Activated naive CD4-positive, alpha-beta T cell treated with anti-CD3 and anti-CD28 coated beads for 36 hours (primary cell): Measurements from ENCODE around the gene RBFOX1. TPM values are rescaled to one million over a fixed set of nuclear protein-coding genes. Genes with fewer than 3 reads are reported as not detected.

ENCODE experiments used
- CTCF ChIA-PET: fragments of 350-600 bp; sonication (Branson Sonifier 250); formaldehyde crosslinking; loops from one replicate; lab custom pipeline; 2021; ENCODE audit warnings: antibody characterized with exemption; lab: Charles Lee
- DNase-seq: peaks from one replicate; pipeline ENCODE4 v3.0.0-alpha.2; 2020
- H3K27ac Mint-ChIP-seq: one replicate; pipeline ENCODE4 v1.8.0; 2021; ENCODE audit warnings: mild to moderate bottlenecking, mixed read lengths
- H3K27me3 Mint-ChIP-seq: one replicate; pipeline ENCODE4 v1.8.0; 2021; ENCODE audit warnings: low read depth, mixed read lengths
- H3K36me3 Mint-ChIP-seq: one replicate; pipeline ENCODE4 v1.8.0; 2021; ENCODE audit warnings: low read depth, mixed read lengths
- H3K4me1 Mint-ChIP-seq: one replicate; pipeline ENCODE4 v1.8.0; 2021; ENCODE audit warnings: low read depth, mixed read lengths
- H3K4me3 Mint-ChIP-seq: one replicate; pipeline ENCODE4 v1.8.0; 2021; ENCODE audit warnings: mild to moderate bottlenecking, moderate library complexity, mixed read lengths
- H3K9me3 Mint-ChIP-seq: one replicate; pipeline ENCODE4 v1.8.0; 2021; ENCODE audit warnings: mixed read lengths
- intact Hi-C: fragments of 100-400 bp; cut with micrococcal nuclease; formaldehyde crosslinking; loops from one replicate; pipeline ENCODE4 v1.15.1; 2023
- total RNA-seq, 2 experiments: library from RNA; stranded (reverse); gene quantifications; one replicate each; pipeline ENCODE4 v1.2.3, GENCODE V29; 2021

Gene RBFOX1
- total RNA-seq, 2 experiments from 2014 or later, result not detected

DNA sequence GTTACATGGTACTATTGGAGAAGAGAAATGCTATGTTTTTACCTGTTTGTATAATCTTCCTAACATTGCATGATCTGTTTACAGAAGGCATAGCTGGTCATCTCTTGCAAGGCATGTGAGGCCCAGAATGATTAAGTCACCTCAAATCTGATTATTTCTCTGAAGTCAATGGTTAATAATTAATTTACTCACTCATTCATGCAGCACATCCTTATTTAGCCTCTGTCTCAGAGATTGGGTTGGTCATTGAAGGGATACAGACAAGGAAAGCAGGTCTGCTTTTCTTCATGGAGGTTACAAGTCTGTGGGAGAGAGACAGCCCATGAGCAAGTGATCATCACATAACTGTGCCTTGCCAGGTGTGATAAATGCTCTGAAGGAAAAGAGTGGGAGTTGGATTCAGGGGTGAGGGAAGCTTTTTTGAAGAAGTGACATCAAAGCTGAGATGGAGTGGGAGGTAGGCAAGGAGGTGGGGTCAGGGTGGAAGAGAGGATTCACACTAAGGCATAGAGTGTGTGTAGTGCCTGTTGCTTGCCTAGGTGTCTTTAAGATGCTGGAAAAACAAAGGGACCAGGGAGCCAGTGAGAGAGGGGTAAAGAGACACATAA, 16.3 kb upstream of the RBFOX1 start:
- CTCF ChIA-PET, result no interaction called here
- H3K27ac Mint-ChIP-seq, result no peak overlapping the region
- intact Hi-C loops, result no loop called here
- H3K4me1 Mint-ChIP-seq, result no peaks in the 10 kb centered on the region
- peaks cover 10% of the 10 kb centered on the region for H3K9me3 Mint-ChIP-seq
- H3K27me3 Mint-ChIP-seq, result no peaks in the 10 kb centered on the region
- H3K4me3 Mint-ChIP-seq, result no peak overlapping the region
- no peak for DNase-seq
- no peaks in the 10 kb centered on the region for H3K36me3 Mint-ChIP-seq

- Mint-ChIP-seq H3K4me1 (no peaks in the 10 kb centered on the region), H3K36me3 (no peaks in the 10 kb centered on the region), H3K4me3 (no peak overlapping the region), H3K27ac (no peak overlapping the region), H3K9me3 (peaks cover 10% of the 10 kb centered on the region), H3K27me3 (no peaks in the 10 kb centered on the region)
- intact Hi-C loops, result no loop called here
- CTCF ChIA-PET, result interaction anchor here (0.7 kb wide), 1 partner anchor 596 kb away, joined by 3 read pairs; no protein-coding TSS in a partner anchor
- DNase-seq, result no peak
These were observed 14.7 kb upstream of the RBFOX1 start for GRCh38 chr16:7317982-7318381.

DNA sequence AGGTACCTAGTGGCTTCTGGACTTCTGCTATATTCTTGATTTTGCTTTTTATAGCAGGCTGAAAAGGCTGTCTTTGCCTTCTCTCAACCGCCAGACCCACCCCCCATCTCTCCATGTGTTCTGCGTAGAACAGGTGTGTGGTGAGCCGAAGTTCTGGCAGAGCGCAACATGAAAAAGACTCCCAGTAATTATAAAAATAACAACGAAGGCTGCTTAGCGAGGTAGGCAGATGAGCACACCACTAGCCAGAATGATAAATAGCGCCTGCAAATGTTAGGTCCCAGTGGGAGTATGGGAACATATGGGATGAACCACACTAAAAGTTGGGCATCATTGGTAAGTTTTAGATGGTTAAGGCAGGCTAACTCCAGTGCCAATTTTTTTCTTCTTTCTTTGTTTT, 14.0 kb upstream of the RBFOX1 start:
- intact Hi-C loops, result no loop called here
- H3K4me1 Mint-ChIP-seq, result no peaks in the 10 kb centered on the region
- CTCF ChIA-PET, result no interaction called here
- DNase-seq, result no peak
- peaks cover 13% of the 10 kb centered on the region for H3K9me3 Mint-ChIP-seq
- no peak overlapping the region for H3K4me3 Mint-ChIP-seq
- no peaks in the 10 kb centered on the region for H3K27me3 Mint-ChIP-seq
- H3K27ac Mint-ChIP-seq, result no peak overlapping the region
- no peaks in the 10 kb centered on the region for H3K36me3 Mint-ChIP-seq

GRCh38 chr16:7319514-7319913, 13.1 kb upstream of the RBFOX1 start:
- no peaks in the 10 kb centered on the region for H3K27me3 Mint-ChIP-seq

DNA sequence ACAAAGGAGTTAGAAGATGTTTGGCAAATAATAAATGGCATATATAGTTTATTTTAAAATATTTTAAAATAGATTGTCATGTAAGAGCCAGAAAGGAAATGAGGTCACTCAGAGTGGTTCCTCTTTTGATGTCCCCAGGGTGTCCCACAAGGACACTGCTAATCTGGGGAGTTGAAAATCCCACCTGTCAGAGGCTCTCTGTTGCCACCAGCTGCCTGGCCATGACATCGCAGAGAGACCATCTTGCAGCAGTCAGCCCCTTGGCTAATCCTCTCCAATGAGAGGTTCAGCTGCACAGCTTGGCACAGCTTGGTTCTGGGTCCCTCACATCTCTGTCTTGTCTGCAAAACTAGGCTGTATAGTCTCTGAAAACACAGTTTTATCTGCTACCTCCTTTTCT, 11.0 kb upstream of the RBFOX1 start:
- no peak overlapping the region for H3K27ac Mint-ChIP-seq
- no peak overlapping the region for H3K4me3 Mint-ChIP-seq
- H3K9me3 Mint-ChIP-seq, result peaks cover 21% of the 10 kb centered on the region
- no peak for DNase-seq
- H3K27me3 Mint-ChIP-seq, result no peaks in the 10 kb centered on the region
- no peaks in the 10 kb centered on the region for H3K36me3 Mint-ChIP-seq
- CTCF ChIA-PET, result no interaction called here
- intact Hi-C loops, result no loop called here
- H3K4me1 Mint-ChIP-seq, result no peaks in the 10 kb centered on the region

More at GRCh38 chr16:7319514-7319913, 13.1 kb upstream of the RBFOX1 start:
- Mint-ChIP-seq H3K9me3 (peaks cover 17% of the 10 kb centered on the region), H3K27ac (no peak overlapping the region), H3K36me3 (no peaks in the 10 kb centered on the region), H3K4me1 (no peaks in the 10 kb centered on the region), H3K4me3 (no peak overlapping the region)
- intact Hi-C loops, result no loop called here
- CTCF ChIA-PET, result no interaction called here
- no peak for DNase-seq

DNA sequence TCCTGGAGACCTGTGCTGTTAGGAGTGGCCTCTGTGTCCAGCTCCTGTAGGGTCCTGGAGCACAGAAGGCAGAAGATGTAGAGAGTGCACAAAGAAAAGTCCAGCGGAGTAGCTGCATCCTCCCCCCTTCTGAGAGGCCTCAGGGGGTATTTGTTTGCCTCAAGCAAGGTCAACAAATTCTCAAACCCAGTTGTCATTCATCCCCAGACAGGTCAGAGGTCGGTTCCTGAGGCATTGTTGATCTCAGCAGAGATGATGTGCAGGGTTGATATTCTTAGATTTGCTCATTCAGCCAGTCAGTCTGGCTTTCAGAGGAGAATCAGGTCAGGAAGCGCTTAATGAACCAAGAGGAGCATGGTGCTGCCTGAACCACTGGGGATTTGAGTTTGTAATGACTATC, 8.3 kb upstream of the RBFOX1 start:
- H3K9me3 Mint-ChIP-seq, result peaks cover 21% of the 10 kb centered on the region
- H3K27me3 Mint-ChIP-seq, result no peaks in the 10 kb centered on the region
- intact Hi-C loops, result no loop called here
- DNase-seq, result no peak
- H3K27ac Mint-ChIP-seq, result no peak overlapping the region
- H3K36me3 Mint-ChIP-seq, result no peaks in the 10 kb centered on the region
- no peaks in the 10 kb centered on the region for H3K4me1 Mint-ChIP-seq
- H3K4me3 Mint-ChIP-seq, result no peak overlapping the region
- CTCF ChIA-PET, result no interaction called here

DNA sequence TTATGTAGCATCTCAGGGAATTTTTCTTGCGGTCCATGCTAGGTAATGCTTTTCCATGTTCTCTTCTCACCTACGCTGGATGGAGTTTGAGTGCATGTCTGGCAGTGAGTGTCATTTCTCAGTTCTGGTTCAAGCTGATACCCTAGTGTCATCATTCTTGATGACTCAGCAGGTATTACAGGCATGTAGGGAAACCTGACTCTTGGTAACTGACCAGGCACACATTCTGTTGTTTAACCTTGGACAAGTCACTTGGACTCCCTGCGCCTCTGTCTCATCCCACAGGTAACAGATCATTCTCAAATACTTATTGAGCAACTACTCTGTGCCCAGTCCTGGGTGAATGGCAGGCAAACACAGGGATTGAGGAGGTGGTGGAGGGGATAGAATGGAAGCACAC, 6.8 kb upstream of the RBFOX1 start:
- intact Hi-C loops, result no loop called here
- Mint-ChIP-seq H3K27ac (no peak overlapping the region), H3K27me3 (no peaks in the 10 kb centered on the region), H3K4me1 (no peaks in the 10 kb centered on the region), H3K4me3 (no peak overlapping the region), H3K36me3 (no peaks in the 10 kb centered on the region), H3K9me3 (peaks cover 15% of the 10 kb centered on the region)
- CTCF ChIA-PET, result no interaction called here
- no peak for DNase-seq

DNA sequence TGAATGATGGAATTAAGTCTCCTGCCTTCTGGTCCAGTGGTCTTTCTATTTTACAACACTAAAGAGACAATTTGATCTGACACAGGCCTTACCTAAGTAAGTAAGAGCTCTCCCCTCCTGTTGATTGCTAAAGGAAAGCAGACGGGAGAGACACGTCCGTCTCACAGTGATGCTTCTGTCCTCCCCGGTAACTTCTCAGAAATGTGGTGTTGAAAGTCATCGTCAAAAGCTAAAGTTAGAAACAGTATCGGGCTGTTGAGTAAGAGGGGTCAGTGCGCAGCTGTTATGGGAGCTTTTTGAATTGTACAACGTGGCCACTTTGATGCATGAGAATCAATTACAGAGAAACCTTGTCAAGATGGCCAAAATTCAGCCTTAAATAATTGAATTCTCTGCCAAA, 1.9 kb upstream of the RBFOX1 start:
- Mint-ChIP-seq H3K4me3 (no peak overlapping the region), H3K27ac (no peak overlapping the region), H3K4me1 (no peaks in the 10 kb centered on the region), H3K9me3 (peaks cover 16% of the 10 kb centered on the region), H3K36me3 (no peaks in the 10 kb centered on the region), H3K27me3 (no peaks in the 10 kb centered on the region)
- CTCF ChIA-PET, result no interaction called here
- DNase-seq, result no peak
- intact Hi-C loops, result no loop called here

DNA sequence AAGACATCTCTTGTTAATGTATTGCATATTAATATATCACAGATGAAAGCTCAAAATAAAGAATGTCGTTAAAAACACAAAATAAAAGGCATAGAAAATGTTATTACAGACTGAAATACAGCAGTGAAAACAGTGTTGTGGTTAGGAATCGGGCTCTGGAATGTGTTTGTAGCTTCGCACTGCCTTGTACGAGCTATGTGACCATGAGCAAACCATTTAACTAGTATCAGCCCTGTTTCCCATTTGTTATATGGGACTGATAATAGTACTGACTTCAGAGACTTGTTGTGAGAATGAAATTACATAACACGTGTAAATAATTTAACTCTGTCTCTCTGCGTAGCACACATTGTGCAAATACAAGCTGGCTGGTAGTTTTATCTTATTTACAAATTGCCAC, 648 bp upstream of the RBFOX1 start:
- Mint-ChIP-seq H3K27ac (no peak overlapping the region), H3K36me3 (no peaks in the 10 kb centered on the region), H3K4me1 (no peaks in the 10 kb centered on the region), H3K4me3 (no peak overlapping the region), H3K9me3 (peaks cover 11% of the 10 kb centered on the region), H3K27me3 (no peaks in the 10 kb centered on the region)
- CTCF ChIA-PET, result no interaction called here
- no peak for DNase-seq
- intact Hi-C loops, result no loop called here

- Mint-ChIP-seq H3K36me3 (no peaks in the 10 kb centered on the region), H3K27me3 (no peaks in the 10 kb centered on the region), H3K27ac (no peak overlapping the region), H3K4me3 (no peak overlapping the region), H3K9me3 (peaks cover 10% of the 10 kb centered on the region), H3K4me1 (no peaks in the 10 kb centered on the region)
- no peak for DNase-seq
- CTCF ChIA-PET, result no interaction called here
- intact Hi-C loops, result no loop called here
These were observed 608 bp downstream of the RBFOX1 start for GRCh38 chr16:7333180-7333725.

- Mint-ChIP-seq H3K9me3 (peaks cover 11% of the 10 kb centered on the region), H3K4me3 (no peak overlapping the region), H3K36me3 (no peaks in the 10 kb centered on the region), H3K27ac (no peak overlapping the region), H3K4me1 (no peaks in the 10 kb centered on the region), H3K27me3 (no peaks in the 10 kb centered on the region)
- no peak for DNase-seq
- intact Hi-C loops, result no loop called here
- CTCF ChIA-PET, result no interaction called here
These were observed 2.3 kb downstream of the RBFOX1 start for GRCh38 chr16:7334801-7335560.

- Mint-ChIP-seq H3K9me3 (peaks cover 9% of the 10 kb centered on the region), H3K36me3 (no peaks in the 10 kb centered on the region), H3K27ac (no peak overlapping the region), H3K4me3 (no peak overlapping the region), H3K27me3 (no peaks in the 10 kb centered on the region), H3K4me1 (no peaks in the 10 kb centered on the region)
- CTCF ChIA-PET, result no interaction called here
- DNase-seq, result no peak
- intact Hi-C loops, result no loop called here
These were observed 3.5 kb downstream of the RBFOX1 start for GRCh38 chr16:7335991-7336634.
